HG03378 (cell line): Measurements from ENCODE around the gene HSPB1.
"Not testable (repeated sequence)": the region's sequence is repeated elsewhere in the genome, so short reads cannot be mapped to it uniquely, and the experiment has no call there.

Experiments
- ATAC-seq: cut with Tn5 transposase; IDR thresholded peaks from one replicate; pipeline ENCODE4 v1.9.1; 2021; ENCODE audit warnings: mild to moderate bottlenecking, moderate library complexity; ENCODE audit not compliant: unreplicated experiment

Gene HSPB1

DNA sequence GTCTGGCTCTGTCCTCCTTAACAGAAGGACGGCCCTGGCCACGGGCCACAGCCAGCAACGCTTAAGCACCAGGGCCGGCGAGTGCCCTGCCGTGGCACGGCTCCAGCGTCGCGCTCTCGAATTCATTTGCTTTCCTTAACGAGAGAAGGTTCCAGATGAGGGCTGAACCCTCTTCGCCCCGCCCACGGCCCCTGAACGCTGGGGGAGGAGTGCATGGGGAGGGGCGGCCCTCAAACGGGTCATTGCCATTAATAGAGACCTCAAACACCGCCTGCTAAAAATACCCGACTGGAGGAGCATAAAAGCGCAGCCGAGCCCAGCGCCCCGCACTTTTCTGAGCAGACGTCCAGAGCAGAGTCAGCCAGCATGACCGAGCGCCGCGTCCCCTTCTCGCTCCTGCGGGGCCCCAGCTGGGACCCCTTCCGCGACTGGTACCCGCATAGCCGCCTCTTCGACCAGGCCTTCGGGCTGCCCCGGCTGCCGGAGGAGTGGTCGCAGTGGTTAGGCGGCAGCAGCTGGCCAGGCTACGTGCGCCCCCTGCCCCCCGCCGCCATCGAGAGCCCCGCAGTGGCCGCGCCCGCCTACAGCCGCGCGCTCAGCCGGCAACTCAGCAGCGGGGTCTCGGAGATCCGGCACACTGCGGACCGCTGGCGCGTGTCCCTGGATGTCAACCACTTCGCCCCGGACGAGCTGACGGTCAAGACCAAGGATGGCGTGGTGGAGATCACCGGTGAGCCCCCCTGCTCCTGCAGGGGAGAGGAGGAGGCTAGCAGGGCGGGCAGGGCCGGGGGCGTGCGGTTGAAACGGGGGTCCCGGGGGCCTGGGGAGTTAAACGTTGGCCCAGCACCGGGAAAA is at the start of gene HSPB1:
HSPB1 (plus strand) TSS at position 327 of the 855 bp plus-strand sequence; CDS start at position 367, 40 bp downstream.
- peak; percentile 62 for ATAC-seq

DNA sequence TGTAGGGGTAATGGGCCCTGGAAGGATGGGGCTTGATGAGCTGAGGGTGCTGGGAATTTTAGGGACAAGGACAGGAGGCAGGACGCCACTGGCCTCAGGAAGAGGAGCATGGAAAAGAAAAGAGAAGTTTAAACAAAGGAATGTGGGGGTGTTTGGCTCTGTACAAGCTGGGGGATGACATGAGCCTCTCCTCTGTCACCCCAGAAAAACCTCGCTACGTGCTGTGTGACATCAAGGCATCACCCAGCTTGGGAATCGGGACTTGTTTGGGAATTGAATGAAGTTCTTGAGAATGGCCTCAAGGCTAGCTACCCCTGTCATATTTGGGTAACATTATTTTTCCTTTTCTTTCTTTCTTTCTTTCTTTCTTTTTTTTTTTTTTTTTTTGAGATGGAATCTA is 47.7 kb upstream of the HSPB1 start:
- ATAC-seq, result no peak

DNA sequence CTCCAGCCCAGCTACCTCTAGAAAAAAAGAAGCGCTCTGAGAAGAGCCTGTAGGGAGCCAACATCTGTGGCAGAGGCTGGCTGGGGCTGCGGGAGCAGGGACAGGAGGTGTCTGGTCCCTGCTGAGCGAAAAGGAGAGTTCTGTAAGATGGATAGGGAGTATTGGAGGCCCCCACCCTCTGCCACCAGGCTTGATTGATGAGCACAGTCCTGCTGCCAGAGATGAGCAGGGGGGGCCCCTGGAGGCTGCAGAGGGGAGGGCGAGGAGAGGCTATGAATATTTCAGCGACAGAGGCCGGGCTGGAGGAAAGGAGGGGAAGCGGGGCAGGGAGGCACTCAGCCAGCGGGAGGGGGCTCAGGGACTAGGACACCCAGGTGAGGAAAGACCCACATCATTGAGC is 44.5 kb upstream of the HSPB1 start:
- no peak for ATAC-seq

DNA sequence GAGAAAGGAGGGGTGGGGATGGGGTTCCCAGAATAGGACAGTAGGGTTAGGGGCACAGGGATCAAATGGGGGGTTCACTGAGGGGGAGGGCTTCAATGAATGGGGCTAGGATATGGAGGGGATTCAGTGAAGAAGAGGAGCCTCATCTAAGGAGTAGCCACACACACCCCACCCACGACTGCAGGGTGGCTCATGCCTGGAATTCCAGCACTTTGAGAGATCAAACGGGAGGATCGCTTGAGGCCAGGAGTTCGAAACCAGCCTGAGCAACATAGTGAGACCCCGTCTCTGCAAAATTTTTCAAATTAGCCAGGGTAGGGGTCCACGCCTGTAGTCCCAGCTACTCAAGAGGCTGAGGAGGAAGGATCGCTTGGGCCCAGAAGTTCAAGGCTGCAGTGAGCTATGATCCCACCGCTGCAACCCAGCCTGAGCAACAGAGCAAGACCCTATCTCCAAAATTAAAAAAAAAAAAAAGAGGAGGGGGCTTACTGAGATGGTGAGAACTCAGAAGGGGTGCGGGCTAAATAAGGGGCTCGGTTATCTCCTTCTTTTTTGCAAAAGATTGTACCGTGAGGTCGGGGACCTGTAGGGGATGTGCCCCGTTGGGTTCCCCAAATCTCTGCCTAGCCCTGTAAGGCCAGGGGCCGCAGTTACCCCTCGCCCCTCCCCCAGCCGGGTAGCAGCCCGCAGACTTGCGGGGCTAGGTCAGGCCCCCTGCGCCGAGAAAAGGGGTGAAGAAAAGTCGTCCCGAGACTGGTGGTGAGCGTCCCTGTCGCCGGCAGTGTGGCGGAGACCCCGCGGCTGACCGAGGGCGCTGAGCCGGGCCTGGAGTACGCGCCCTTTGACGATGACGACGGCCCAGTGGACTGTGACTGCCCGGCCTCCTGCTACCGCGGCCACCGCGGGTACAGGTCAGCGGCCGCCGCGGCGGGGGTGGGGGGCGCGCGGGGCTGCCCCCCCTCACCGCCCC is 43.1 kb upstream of the HSPB1 start:
- ATAC-seq, result no peak

DNA sequence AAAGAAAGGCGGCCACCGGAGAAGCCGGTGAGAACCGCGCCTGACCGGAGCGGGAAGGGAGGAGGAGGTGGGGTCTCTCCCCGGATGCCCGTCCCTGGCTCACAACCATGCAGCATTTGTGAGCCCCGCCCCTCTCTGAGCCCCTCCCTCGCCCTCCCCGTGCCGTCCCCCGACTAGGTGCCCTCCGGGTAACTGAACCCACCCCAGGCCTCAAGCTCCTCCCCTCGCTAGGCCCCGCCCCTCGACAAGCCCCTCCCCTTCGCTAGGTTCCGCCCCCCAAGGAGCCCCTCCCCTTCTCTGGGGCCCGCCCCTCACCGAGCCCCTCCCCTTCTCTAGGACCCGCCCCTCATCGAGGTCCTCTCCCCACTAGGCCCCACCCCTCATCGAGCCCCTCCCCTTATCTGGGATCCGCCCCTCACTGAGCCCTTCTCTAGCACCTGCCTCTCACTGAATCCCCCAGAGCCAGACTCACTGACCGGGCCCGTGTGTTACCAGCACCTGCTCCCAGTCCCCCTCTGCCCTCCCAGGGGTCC is 42.2 kb upstream of the HSPB1 start:
- ATAC-seq, result no peak

DNA sequence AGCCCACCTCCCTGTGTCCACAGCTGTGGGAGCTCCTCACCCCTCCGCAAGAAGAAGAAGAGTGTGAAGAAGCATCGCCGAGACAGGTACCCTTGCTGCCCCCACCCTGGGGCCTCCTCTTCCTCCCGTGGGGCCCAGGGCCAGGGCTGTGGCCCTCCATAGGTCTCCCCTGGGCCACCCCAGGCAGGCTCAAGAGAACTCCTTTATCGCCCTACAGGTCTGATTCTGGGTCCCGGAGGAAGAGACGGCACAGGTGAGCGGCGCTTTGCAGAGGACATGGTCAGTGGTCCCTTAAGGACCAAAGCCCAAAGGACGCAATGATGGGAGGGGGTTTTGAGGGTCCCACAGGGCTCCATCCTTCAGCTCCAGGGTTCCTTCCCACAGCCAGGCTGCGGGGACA is 41.1 kb upstream of the HSPB1 start:
- ATAC-seq, result no peak

DNA sequence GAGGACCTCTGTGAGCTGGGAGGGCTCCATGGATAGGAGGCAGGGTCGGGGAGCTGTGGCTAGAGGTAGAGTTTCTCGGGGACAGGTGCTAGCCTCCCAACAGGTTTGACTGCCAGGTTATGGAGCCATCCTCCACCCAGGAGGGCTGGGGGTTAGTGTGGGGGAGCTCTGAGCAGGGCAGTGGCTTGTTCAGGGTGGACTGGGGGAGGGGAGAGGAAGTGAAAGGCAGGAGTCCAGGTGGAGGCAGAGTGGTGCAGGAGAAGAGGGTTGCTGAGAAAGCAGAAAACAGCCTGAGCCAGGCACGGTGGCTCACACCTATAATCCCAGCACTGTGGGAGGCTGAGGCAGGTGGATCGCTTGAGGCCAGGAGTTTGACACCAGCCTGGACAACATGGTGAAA is 40.5 kb upstream of the HSPB1 start:
- no peak for ATAC-seq

DNA sequence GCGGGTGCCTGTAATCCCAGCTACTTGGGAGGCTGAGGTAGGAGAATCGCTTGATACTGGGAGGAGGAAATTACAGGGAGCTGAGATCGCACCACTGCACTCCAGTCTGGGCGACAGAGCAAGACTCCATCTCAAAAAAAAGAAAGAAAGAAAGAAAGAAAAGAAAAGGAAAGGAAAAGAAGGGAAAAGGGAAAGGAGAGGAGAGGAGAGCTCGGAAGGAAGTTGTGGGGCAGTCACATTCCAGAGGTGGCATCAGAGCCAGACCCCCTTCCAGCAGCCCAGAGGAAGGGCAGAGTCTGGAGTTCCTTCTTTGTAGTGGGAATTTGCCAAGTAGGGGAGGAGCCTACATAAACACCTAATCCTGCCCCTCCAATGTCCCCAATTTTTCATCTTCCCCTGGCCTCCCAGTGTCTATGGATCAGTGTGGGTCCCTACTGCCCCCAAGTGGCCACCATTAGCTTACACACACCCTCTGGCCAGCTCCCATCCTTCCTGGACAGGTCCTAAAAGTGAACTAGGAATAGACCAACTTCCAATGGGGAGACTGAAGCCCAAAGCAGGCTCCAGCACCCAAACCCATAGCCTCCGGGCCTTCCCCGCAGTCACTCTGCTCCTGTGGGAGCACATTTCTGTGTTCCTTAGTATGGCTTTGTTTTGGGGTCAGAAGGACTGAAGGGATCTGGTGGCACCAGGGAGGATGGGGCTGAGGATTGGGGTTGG is 39.6 kb upstream of the HSPB1 start:
- ATAC-seq, result no peak

DNA sequence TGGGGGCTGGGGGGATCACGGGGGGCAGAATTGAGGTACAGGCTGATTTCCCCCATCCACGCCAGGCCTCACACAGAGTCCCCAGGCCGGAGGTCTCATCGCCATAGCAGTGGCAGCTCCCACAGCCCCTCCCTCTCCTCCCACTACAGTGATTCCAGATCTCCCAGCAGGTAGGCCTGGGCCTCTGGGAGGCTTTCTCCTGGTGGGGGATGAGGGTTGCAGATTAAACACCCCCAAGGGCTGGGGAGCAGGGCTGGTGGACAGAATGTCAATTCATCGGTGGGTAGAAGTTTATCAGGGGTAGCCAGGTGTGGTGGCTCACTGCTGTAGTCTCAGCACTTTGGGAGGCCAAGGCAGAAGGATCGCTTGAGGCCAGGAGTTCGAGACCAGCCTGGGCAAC is 37.2 kb upstream of the HSPB1 start:
- ATAC-seq, result no peak

DNA sequence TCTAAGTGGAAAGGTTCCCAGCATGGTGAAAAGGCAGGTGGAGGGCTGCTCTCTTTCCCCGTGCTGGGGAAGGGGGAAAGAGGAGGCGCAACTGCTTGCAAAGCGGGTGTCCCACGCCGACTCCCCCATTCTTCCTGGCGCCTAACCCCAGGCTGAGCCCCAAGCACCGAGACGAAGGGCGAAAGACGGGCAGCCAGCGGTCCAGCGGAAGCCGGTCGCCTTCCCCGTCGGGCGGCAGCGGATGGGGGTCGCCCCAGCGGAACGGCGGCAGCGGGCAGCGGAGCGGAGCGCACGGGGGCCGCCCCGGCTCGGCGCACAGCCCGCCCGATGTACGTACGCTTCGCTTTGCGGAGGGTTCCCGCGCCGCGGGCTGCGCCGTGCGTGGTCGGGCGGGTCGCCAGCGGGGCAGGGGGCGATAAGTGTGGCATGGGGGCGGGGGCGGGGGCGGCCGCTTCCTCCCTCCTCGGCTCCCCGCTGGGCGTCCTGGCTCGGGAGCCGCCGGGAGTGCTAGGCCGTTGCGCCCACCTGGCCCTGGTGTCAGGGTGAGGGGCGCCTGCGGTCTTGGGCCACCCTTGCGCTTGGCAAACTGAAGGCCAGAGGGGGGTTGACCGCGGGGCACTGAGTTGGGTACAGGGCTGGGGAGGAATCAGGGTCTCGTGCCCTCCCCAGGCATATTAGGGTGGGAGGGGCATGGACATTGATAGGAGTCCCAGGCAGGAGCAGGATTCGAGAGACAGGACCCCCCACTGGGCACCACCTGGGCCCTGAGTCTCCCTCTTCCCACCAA is 35.2 kb upstream of the HSPB1 start:
- no peak for ATAC-seq

DNA sequence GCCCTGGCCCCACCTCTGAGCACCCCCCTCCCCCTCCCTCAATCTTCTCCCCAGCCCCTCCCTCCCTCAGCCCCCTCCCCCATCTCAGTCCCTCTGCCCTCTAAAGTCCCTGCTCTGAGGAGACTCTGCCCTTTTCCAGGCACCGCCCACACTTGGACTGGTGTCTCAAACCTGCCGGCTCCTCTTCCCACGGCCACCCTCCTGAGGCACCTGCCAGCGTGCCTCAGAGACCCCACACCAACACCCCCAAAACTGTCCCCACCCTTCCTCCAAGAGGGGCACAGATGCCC is 34.6 kb upstream of the HSPB1 start:
- no peak for ATAC-seq

DNA sequence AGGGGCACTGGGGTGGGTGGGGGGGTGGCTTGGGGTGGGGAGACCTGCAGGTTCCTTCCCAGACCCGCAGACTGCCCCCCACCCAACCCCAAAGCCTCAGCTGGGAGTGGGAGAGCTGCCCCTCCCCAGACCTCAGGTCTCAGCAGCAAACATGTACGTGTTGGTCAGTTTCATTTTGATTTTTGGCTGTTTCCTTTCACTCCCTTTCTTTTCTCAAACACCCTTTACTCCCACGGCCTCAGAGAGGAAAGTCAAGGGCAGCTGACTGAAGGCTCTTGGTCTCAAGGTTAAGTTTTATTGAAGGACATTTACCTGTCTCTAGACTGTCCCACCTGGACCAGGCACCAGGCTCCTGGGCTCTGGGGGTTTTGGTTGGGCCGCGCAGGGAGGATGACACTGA is 34.1 kb upstream of the HSPB1 start:
- no peak for ATAC-seq

DNA sequence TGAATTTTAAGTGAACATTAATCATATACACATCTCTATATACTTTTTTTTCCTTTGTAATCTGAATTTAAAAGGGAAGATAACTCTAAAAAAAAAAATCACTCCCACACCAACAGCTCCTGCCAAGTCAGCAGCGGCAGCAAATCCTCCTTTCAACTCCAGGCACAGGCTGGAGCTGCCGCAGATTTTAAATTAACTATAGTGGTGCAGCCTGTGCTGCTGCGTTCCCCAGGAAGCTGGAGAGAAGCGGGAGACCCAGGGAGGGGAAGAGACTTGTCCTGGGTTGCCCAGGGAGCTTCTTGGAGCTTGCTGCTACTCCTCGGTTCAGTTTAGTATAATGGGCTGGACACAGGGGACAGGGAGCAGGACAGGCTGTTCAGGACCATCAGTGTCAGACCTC is 32.6 kb upstream of the HSPB1 start:
- ATAC-seq, result no peak

DNA sequence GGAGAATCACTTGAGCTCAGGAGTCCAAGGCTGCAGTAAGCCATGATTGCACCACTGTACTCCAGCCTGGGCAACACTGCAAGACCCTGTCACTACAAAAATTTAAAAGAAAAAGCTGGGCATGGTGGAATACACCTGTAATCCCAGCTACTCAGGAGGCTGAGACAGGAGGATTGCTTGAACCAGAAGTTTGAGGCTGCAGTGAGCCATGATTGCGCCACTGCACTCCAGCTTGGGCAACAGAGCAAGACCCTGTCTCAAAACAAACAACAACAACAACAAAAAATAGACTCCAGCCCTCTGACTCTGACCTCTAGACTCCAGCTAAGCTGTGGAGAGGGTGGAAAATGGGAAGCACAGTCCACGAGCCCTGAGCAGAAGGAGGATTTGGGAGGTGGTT is 31.1 kb upstream of the HSPB1 start:
- not testable (repeated sequence) for ATAC-seq

DNA sequence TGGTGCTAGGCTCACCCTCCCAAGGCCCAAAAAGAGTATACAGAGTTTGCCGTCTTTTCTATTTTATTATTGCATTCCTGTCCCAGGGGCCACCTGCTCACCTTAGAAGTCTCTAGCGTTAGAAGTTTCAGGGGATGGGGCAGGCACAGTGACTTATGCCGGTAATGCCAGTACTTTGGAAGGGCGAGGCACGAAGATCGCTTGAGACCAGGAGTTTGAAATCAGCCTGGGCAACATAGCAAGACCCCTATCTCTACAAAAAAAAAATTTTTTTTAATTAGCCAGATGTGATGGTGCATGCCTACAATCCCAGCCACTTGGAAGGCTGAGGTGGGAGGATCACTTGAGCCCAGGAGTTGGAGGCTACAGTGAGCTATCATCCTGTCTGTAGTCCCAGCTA is 30.3 kb upstream of the HSPB1 start:
- ATAC-seq, result no peak

DNA sequence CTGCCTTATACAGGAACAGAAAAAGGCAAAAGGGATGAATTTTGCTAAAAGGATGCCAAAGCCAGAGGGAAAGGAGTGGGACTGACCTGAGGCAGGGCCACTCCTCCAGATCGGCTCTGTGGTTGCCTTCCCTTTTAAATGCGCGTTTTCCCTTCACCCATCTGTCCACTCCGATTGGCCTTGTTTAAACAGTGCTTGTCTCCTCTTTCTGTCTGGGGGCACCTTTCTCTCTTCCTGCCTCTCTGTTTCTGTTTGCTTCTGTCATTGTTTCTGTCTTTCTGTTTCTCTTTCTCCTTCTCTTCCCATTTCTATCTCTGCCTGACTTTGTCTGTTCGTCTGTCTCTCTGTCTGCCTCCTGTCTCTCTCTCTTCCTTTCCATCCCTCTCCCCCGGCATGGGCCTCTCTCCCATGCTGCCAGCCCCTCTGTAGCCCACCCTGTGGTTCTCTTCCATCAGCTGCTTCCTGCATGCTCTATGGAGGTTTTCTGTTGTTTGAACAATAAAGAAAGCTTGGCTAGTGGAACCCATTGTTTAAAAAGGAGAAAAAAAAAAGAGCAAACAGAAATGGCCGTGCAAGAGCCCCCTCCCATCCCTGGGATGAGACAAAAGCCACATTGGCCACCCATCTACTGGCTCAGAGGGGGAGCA is 29.5 kb upstream of the HSPB1 start:
- ATAC-seq, result no peak

DNA sequence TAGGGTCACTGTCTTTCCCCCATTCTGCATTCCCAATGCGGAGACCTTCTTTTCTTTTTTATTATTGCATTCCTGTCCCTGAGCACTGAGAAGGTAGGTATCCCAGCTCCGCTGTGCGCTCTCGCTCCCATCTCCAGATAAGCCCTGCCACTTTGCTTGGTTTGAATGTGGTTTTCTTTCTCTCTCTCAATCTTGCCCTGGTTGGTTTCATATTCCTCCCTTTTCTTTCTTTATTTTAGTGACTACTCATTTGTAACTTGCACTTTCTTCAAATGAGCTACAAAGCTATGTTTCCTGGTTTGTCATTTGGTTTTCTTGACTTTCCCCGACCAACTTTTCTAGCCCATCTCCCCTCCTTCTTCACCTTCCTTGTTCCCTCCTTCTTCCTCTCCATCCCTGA is 29.0 kb upstream of the HSPB1 start:
- no peak for ATAC-seq

DNA sequence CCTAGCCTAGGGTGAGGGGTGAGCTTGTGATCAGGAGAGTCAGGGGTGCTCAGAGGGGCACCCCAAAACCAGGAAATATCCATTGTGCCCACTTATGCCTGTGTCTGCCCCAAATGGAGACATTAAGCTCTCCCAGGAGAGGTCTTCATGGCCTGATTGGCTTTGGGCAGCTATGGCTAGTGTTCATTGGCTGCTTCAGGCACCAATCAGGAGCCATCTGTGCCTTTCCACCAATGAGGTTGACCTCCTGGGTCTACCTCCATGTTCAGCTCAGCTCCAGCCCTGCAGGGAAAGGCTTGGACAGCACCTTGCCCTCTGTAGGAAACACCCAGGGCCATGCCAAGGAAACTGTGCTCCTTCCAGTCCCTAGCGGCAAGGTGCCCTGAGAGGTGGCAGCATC is 23.9 kb upstream of the HSPB1 start:
- ATAC-seq, result no peak

DNA sequence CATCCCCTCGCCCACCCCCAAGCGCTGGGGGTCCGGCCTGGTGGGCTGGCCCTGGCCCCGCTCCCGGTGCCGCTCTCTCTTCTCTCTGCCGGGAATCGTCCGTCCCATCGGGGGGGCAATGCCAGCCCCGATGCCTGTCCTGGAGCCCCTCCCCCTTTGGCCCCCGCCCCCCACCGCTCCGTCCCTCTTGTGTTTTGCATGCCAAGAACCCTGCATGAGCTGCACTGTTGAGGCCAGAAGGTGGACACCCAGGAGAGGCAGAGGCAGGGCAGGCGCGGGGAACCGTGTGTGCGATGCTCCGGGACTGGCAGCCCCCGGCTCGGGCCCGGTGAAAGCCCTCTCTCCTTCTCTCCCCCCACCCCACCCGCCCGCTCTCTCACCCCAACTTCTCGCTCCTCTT is 22.1 kb upstream of the HSPB1 start:
- no peak for ATAC-seq
